GM12864 (cell line): ENCODE measurements around the gene LMCD1.

Source experiments
- DNase-seq: peaks from one replicate; pipeline ENCODE4 v3.0.0-alpha.2; 2011; ENCODE audit warnings: low read depth
- H3K4me3 ChIP-seq: 2 replicates; pipeline ENCODE4 v1.5.1; 2011; ENCODE audit warnings: mild to moderate bottlenecking, low read depth, low read length, control low read depth
- CTCF ChIP-seq: IDR thresholded peaks from 2 replicates; pipeline ENCODE4 v1.5.1; 2011; ENCODE audit warnings: low read depth, mild to moderate bottlenecking, moderate library complexity, low read length, control low read depth, inconsistent platforms; ENCODE audit errors: missing control alignments

Gene LMCD1

GRCh38 chr3:8482960-8483665 lies 18.5 kb upstream of the LMCD1 start:
- H3K4me3 ChIP-seq = no peak overlapping the region
- no peak for DNase-seq
- TF ChIP-seq CTCF = no peak

- TF ChIP-seq CTCF = no peak
- no peak for DNase-seq
- no peak overlapping the region for H3K4me3 ChIP-seq
These were observed 17.0 kb upstream of the LMCD1 start for GRCh38 chr3:8484409-8485140.

- H3K4me3 ChIP-seq = no peak overlapping the region
- no peak for DNase-seq
- TF ChIP-seq CTCF = no peak
These were observed 16.3 kb upstream of the LMCD1 start for GRCh38 chr3:8485141-8485870.

- no peak for TF ChIP-seq CTCF
- H3K4me3 ChIP-seq = no peak overlapping the region
- no peak for DNase-seq
These were observed 15.7 kb upstream of the LMCD1 start for GRCh38 chr3:8485943-8486342.

- no peak for DNase-seq
- no peak for TF ChIP-seq CTCF
- H3K4me3 ChIP-seq = no peak overlapping the region
These were observed 15.2 kb upstream of the LMCD1 start for GRCh38 chr3:8486434-8486833.

GRCh38 chr3:8486936-8487335 lies 14.7 kb upstream of the LMCD1 start:
- no peak for TF ChIP-seq CTCF
- H3K4me3 ChIP-seq = no peak overlapping the region
- DNase-seq = no peak
